Adrenal gland (tissue), 12 donors: ENCODE results near the gene CHKA. TPM values are rescaled to one million over a fixed set of nuclear protein-coding genes. Genes with fewer than 3 reads are reported as not detected.

ENCODE experiments used
- DNase-seq, 7 donors: peaks; one replicate each; pipeline ENCODE4 v3.0.0-alpha.2; 2019 to 2020
- H3K27ac ChIP-seq, 5 donors: fragments of 200-600 bp; sonication (generic) in 4 of 5; 1 replicate in 3 of 5; 2 replicates in 2 of 5; pipeline versions ENCODE4 v1.5.1 to v1.8.0; 2016 to 2020; ENCODE audit warnings: mild to moderate bottlenecking in 1 of 5
- H3K27me3 ChIP-seq: fragments of 200-600 bp; 2 replicates; pipeline ENCODE4 v1.8.0; 2021
- H3K36me3 ChIP-seq, 2 donors: fragments of 200-600 bp; replicated peaks in 1 of 2; 1 replicate in 1 of 2; 2 replicates in 1 of 2; pipeline versions ENCODE4 v1.5.1 to v1.8.0; 2018 to 2022
- H3K4me1 ChIP-seq, 2 donors: fragments of 200-600 bp; replicated peaks in 1 of 2; 1 replicate in 1 of 2; 2 replicates in 1 of 2; pipeline versions ENCODE4 v1.5.1 to v1.8.0; 2018 to 2021
- H3K4me3 ChIP-seq, 4 donors: fragments of 200-600 bp; sonication (generic) in 3 of 4; one replicate each; pipeline ENCODE4 v1.5.1; 2016 to 2018
- H3K9me3 ChIP-seq, 3 donors: fragments of 200-600 bp; sonication (generic) in 1 of 3; replicated peaks in 1 of 3; 1 replicate in 2 of 3; 2 replicates in 1 of 3; pipeline versions ENCODE4 v1.5.1 to v1.8.0; 2016 to 2021
- CTCF ChIP-seq, 6 experiments: fragments of 450-650 bp in 4 of 6; fragments of 200-600 bp in 2 of 6; sonication (generic) in 1 of 6; IDR thresholded peaks; 1 replicate in 5 of 6; 2 replicates in 1 of 6; pipeline versions ENCODE4 v1.5.1 to v1.8.0; 2016 to 2021; ENCODE audit warnings: antibody characterized with exemption in 6 of 6, mild to moderate bottlenecking in 2 of 6, moderate library complexity in 1 of 6
- POLR2A ChIP-seq, 2 donors: fragments of 450-650 bp; IDR thresholded peaks; one replicate each; pipeline ENCODE4 v1.6.1; 2017; ENCODE audit warnings: antibody characterized with exemption in 2 of 2, mild to moderate bottlenecking in 2 of 2, moderate library complexity in 1 of 2
- whole genome bisulfite sequencing, 4 donors: extraction: QIAGEN DNeasy Blood & Tissue Kit in 2 of 4; methylation state at CpG; one replicate each; pipeline versions ENCODE4 v1.1.5 to v1.1.7; 2013 to 2017; 5-methylcytosine and 5-hydroxymethylcytosine counted together
- intact Hi-C, 2 donors: fragments of 100-400 bp; cut with DNase I; formaldehyde crosslinking; loops; one replicate each; pipeline versions ENCODE4 v1.14.1 to v1.15.0; 2022 to 2023
- polyA plus RNA-seq, 3 donors: library from polyadenylated mRNA; stranded (reverse); fragments of 200-250 nt in 2 of 3; fragments of 350-450 nt in 1 of 3; fragmentation: Illumina TruSeq in 1 of 3; extraction: RNeasy Lipid Tissue Mini Kit (QIAGEN cat#74804) in 1 of 3; gene quantifications; one replicate each; pipeline ENCODE4 v1.2.3, GENCODE V29; 2013 to 2014
- total RNA-seq, 9 donors: library from RNA; depleted of rRNA in 4 of 9; stranded (reverse); fragments of >200 nt in 4 of 9; fragments of 120-200 nt in 1 of 9; fragmentation: NEBNext Ultra II Directional in 1 of 9; extraction: Animal tissue kit (Norgen Biotek cat#: 25700) in 1 of 9; gene quantifications; one replicate each; pipeline versions ENCODE4 v1.1.0 to v1.2.4, GENCODE V29; 2013 to 2023
- donor health status: healthy with polysubstance abuse.
- donor health status: Bipolar disorder and iron deficiency.
- donor health status: DM: yes; HTN: yes; CAD: no.
- donor health status: DM: no; HTN: no; CAD: no.
- donor health status: DM: no; HTN: no; CAD: no.
- donor health status: DM: yes; HTN: yes; CAD: no.

The CHKA gene
- total and polyA plus RNA-seq, 12 donors, result 26.6 to 105 (median 54.6) TPM

GRCh38 chr11:68141246-68142027, 20.2 kb upstream of the CHKA start:
- 71 to 91% (median 75%) methylated on average over 4 to 8 of the region's 8 CpGs for WGBS, 4 donors
- intact Hi-C loops, result no loop called here
- Histone ChIP-seq H3K36me3 (no peaks in the 10 kb centered on the region), H3K4me3 (no peak overlapping the region), H3K27me3 (no peaks in the 10 kb centered on the region), H3K27ac (no peak overlapping the region), H3K4me1 (peaks cover 21 to 25% of the 10 kb centered on the region in 2 donors), H3K9me3 (no peaks in the 10 kb centered on the region)
- peak in 2 of 7 donors; percentile 11 to 13 for DNase-seq
- no peak for TF ChIP-seq CTCF (IDR thresholded peaks at IDR 0.05)
- TF ChIP-seq POLR2A (IDR thresholded peaks at IDR 0.05), result no peak

GRCh38 chr11:68140496-68141245, 19.5 kb upstream of the CHKA start:
- Histone ChIP-seq H3K9me3 (no peaks in the 10 kb centered on the region), H3K27me3 (no peaks in the 10 kb centered on the region), H3K36me3 (no peaks in the 10 kb centered on the region)

GRCh38 chr11:68138237-68138636, 17.0 kb upstream of the CHKA start:
- intact Hi-C loops, result no loop called here
- Histone ChIP-seq H3K36me3 (no peaks in the 10 kb centered on the region), H3K4me1 (peaks cover 7 to 9% of the 10 kb centered on the region in 2 donors), H3K27ac (no peak overlapping the region), H3K4me3 (no peak overlapping the region), H3K9me3 (no peaks in the 10 kb centered on the region), H3K27me3 (no peaks in the 10 kb centered on the region)
- 35 to 53% (median 50%) methylated on average over 4 of the region's 4 CpGs for WGBS, 4 donors
- TF ChIP-seq CTCF (IDR thresholded peaks at IDR 0.05) (no peak), POLR2A (IDR thresholded peaks at IDR 0.05) (no peak)
- DNase-seq, result peak in 2 of 7 donors; percentile 1 to 3

More at GRCh38 chr11:68140496-68141245, 19.5 kb upstream of the CHKA start:
- no peak overlapping the region for H3K4me3 ChIP-seq
- TF ChIP-seq CTCF (IDR thresholded peaks at IDR 0.05), result no peak
- no peak for TF ChIP-seq POLR2A (IDR thresholded peaks at IDR 0.05)
- no peak overlapping the region for H3K27ac ChIP-seq
- 77 to 84% (median 80%) methylated on average over 8 to 9 of the region's 9 CpGs for WGBS, 4 donors
- peak in 2 of 7 donors; percentile 2 to 20 for DNase-seq
- intact Hi-C loops, result no loop called here
- peaks cover 14 to 17% of the 10 kb centered on the region in 2 donors for H3K4me1 ChIP-seq

- WGBS, 4 donors, result 67 to 73% (median 70%) methylated on average over 5 of the region's 5 CpGs
- intact Hi-C loops, result no loop called here
- Histone ChIP-seq H3K27ac (no peak overlapping the region), H3K4me1 (peaks cover 7 to 9% of the 10 kb centered on the region in 2 donors), H3K4me3 (no peak overlapping the region), H3K36me3 (no peaks in the 10 kb centered on the region), H3K9me3 (no peaks in the 10 kb centered on the region), H3K27me3 (no peaks in the 10 kb centered on the region)
- TF ChIP-seq CTCF (IDR thresholded peaks at IDR 0.05) (no peak), POLR2A (IDR thresholded peaks at IDR 0.05) (no peak)
- peak in 3 of 7 donors; percentile 2 to 9 (median 3) for DNase-seq
Measured at GRCh38 chr11:68137833-68138232, 16.6 kb upstream of the CHKA start.
